Endothelial cell of umbilical vein (primary cell): ENCODE measurements around the gene PSKH1. TPM values are rescaled to one million over a fixed set of nuclear protein-coding genes. Genes with fewer than 3 reads are reported as not detected.
A peak's percentile ranks its signal among the peaks of the same experiment; 100 is the strongest.

Experiments used
- BruUV-seq: library from RNA; stranded (reverse); fragments of 400-500 nt; replicated peaks from 2 replicates; lab custom pipeline; 2021; lab: Mats Ljungman, UMichigan
- CTCF ChIA-PET: fragments of 300-600, 350-600 bp; sonication (Branson Sonifier 250); formaldehyde crosslinking; loops from one replicate; lab custom pipeline; 2021; ENCODE audit warnings: antibody characterized with exemption, inconsistent platforms; lab: Charles Lee
- POLR2A ChIA-PET: fragments of 300-600, 350-600 bp; sonication (Branson Sonifier 250); formaldehyde crosslinking; loops from one replicate; lab custom pipeline; 2021; ENCODE audit warnings: antibody characterized with exemption, inconsistent platforms; lab: Charles Lee
- DNase-seq: peaks from one replicate; pipeline ENCODE4 v3.0.0-alpha.2; 2011; ENCODE audit warnings: low read depth, low spot score
- FAIRE-seq: peaks from 2 replicates; lab custom pipeline; 2011; peaks lifted over from hg19 to GRCh38; lab: Jason Lieb, UNC
- H2AFZ ChIP-seq: 2 replicates; pipeline ENCODE4 v1.6.0; 2012; ENCODE audit warnings: low read depth, low read length, control low read depth, inconsistent platforms
- H3K27ac ChIP-seq: 2 replicates; pipeline ENCODE4 v1.5.1; 2011; ENCODE audit warnings: low read depth, mild to moderate bottlenecking, control low read depth, low read length, moderate library complexity; ENCODE audit not compliant: insufficient read depth
- H3K27me3 ChIP-seq, 2 experiments: 2 replicates each; pipeline versions ENCODE4 v1.6.0 to v1.6.1; 2011; ENCODE audit warnings: low read length in 2 of 2, mixed read lengths in 1 of 2; ENCODE audit not compliant: control insufficient read depth in 2 of 2, insufficient read depth in 2 of 2
- H3K36me3 ChIP-seq, 2 experiments: 2 replicates in 1 of 2; 3 replicates in 1 of 2; pipeline ENCODE4 v1.5.1; 2011; ENCODE audit warnings: low read length in 2 of 2, mild to moderate bottlenecking in 1 of 2, moderate library complexity in 1 of 2; ENCODE audit not compliant: control insufficient read depth in 2 of 2, insufficient read depth in 2 of 2; ENCODE audit errors: extremely low read depth in 1 of 2
- H3K4me1 ChIP-seq: 3 replicates; pipeline ENCODE4 v1.5.1; 2011; ENCODE audit warnings: mild to moderate bottlenecking, low read length; ENCODE audit not compliant: control insufficient read depth, insufficient read depth; ENCODE audit errors: extremely low read depth
- H3K4me2 ChIP-seq: 2 replicates; pipeline ENCODE4 v1.6.1; 2011; ENCODE audit warnings: low read length, control low read depth, mixed read lengths; ENCODE audit not compliant: insufficient read depth
- H3K4me3 ChIP-seq, 3 experiments: fragments of 200-600 bp in 1 of 3; sonication (generic), shearing (Covaris generic) in 1 of 3; replicated peaks in 1 of 3; 2 replicates each; pipeline ENCODE4 v1.5.1; 2011 to 2016; ENCODE audit warnings: control low read depth in 3 of 3, low read length in 3 of 3, mild to moderate bottlenecking in 2 of 3, inconsistent platforms in 1 of 3, low read depth in 1 of 3, moderate library complexity in 1 of 3; ENCODE audit not compliant: insufficient read depth in 1 of 3
- H3K79me2 ChIP-seq: 2 replicates; pipeline ENCODE4 v1.6.0; 2012; ENCODE audit warnings: low read length, inconsistent platforms; ENCODE audit not compliant: control insufficient read depth, insufficient read depth
- H3K9ac ChIP-seq: replicated peaks from 2 replicates; pipeline ENCODE3; 2011; ENCODE audit warnings: low read length, control low read depth; ENCODE audit not compliant: insufficient read depth; ENCODE audit errors: extremely low read depth
- H3K9me1 ChIP-seq: replicated peaks from 3 replicates; pipeline ENCODE4 v1.6.0; 2011; ENCODE audit warnings: mild to moderate bottlenecking, low read length; ENCODE audit not compliant: control insufficient read depth, insufficient read depth; ENCODE audit errors: extremely low read depth
- H3K9me3 ChIP-seq: replicated peaks from 2 replicates; pipeline ENCODE4 v1.5.1; 2012; ENCODE audit warnings: low read length, inconsistent platforms; ENCODE audit not compliant: control insufficient read depth, insufficient read depth
- H4K20me1 ChIP-seq: replicated peaks from 2 replicates; pipeline ENCODE3; 2011; ENCODE audit warnings: mild to moderate bottlenecking, low read length; ENCODE audit not compliant: control insufficient read depth, insufficient read depth; ENCODE audit errors: extremely low read depth
- EZH2 ChIP-seq: IDR thresholded peaks from 2 replicates; pipeline ENCODE4 v1.6.1; 2012; ENCODE audit warnings: borderline replicate concordance, low read depth, mild to moderate bottlenecking, moderate library complexity, low read length, inconsistent platforms; ENCODE audit not compliant: severe bottlenecking
- FOS ChIP-seq: IDR thresholded peaks from 2 replicates; pipeline ENCODE4 v1.6.1; 2011; ENCODE audit warnings: mild to moderate bottlenecking, low read length, moderate library complexity, borderline replicate concordance; ENCODE audit not compliant: insufficient read depth
- GATA2 ChIP-seq: IDR thresholded peaks from 2 replicates; pipeline ENCODE4 v1.7.0; 2011; ENCODE audit warnings: low read depth, mild to moderate bottlenecking, moderate library complexity, mixed read lengths, low read length; ENCODE audit not compliant: insufficient read length, insufficient read depth
- POLR2A ChIP-seq: IDR thresholded peaks from 2 replicates; pipeline ENCODE4 v1.6.1; 2012; ENCODE audit warnings: low read depth, mild to moderate bottlenecking, control low read depth, low read length
- POLR2AphosphoS5 ChIP-seq: IDR thresholded peaks from 2 replicates; pipeline ENCODE4 v1.6.1; 2012; ENCODE audit warnings: low read depth, mild to moderate bottlenecking, control low read depth, low read length, moderate library complexity; ENCODE audit not compliant: insufficient read depth
- dilution Hi-C: fragments of 300-500 bp; cut with MboI; formaldehyde crosslinking; loops from one replicate; pipeline ENCODE4 v1.15.0; 2019; ENCODE audit warnings: low sequenced_read_pairs; ENCODE audit not compliant: extremely low pct_ligation_motif_present
- intact Hi-C: fragments of 100-400 bp; cut with micrococcal nuclease; formaldehyde crosslinking; loops from one replicate; pipeline ENCODE4 v1.10.0; 2022
- polyA plus RNA-seq, 4 experiments: library from polyadenylated mRNA; depleted of rRNA in 3 of 4; stranded (reverse) in 3 of 4; unstranded in 1 of 4; fragments of >200 nt; gene quantifications; 2 replicates each; pipeline versions ENCODE4 v1.2.1 to v1.2.3, GENCODE V29; 2011 to 2012; ENCODE audit warnings: missing spikeins in 1 of 4
- total RNA-seq: library from RNA; stranded (reverse); gene quantifications from 2 replicates; pipeline ENCODE4 v1.2.3, GENCODE V29; 2021
- TF ChIP-seq, protein P1 (sequence below): IDR thresholded peaks from 2 replicates; pipeline ENCODE4 v1.6.1; 2011; ENCODE audit not compliant: insufficient read depth, insufficient read length
- TF ChIP-seq, protein P2 (sequence below), 2 donors: IDR thresholded peaks; 1 replicate in 1 of 2; 2 replicates in 1 of 2; pipeline ENCODE4 v1.5.1; 2011; ENCODE audit warnings: low read length in 2 of 2, mild to moderate bottlenecking in 2 of 2, moderate library complexity in 2 of 2, control low read depth in 1 of 2, inconsistent platforms in 1 of 2, low read depth in 1 of 2; ENCODE audit not compliant: insufficient read depth in 1 of 2; ENCODE audit errors: extremely low read depth in 1 of 2

Gene PSKH1
- total and polyA plus RNA-seq, 2 donors (not counting 3 experiments of a cell fraction or from before 2014, with no cell fraction given), result 25.9 to 42.6 TPM

DNA sequence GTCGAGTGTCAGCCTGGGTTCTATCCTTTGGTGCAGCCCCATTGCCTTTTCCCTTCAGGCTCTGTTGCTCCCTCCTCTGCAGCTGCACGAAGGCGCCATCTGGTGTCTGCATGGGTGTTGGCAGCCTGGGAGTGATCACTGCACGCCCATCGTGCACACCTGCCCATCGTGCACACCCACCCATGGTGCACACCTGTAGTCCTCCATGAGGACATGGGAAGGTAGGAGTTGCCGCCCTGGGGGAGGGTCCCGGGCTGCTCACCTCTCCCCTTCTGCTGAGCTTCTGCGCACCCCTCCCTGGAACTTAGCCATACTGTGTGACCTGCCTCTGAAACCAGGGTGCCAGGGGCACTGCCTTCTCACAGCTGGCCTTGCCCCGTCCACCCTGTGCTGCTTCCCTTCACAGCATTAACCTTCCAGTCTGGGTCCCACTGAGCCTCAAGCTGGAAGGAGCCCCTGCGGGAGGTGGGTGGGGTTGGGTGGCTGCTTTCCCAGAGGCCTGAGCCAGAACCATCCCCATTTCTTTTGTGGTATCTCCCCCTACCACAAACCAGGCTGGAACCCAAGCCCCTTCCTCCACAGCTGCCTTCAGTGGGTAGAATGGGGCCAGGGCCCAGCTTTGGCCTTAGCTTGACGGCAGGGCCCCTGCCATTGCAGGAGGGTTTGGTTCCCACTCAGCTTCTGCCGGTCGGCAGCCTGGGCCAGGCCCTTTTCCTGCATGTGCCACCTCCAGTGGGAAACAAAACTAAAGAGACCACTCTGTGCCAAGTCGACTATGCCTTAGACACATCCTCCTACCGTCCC, 35.7 kb downstream of the PSKH1 start:
- CTCF ChIA-PET, result interaction anchor here (0.8 to 6.1 kb wide), 10 partner anchors 14 to 408 kb away, joined by 3 to 106 read pairs (median 5); partner anchors contain the start of genes EDC4 and NRN1L
- intact Hi-C loops (loop anchor here (1.0 to 10.0 kb wide), 6 partner anchors 45 to 404 kb away; partner anchors contain the start of gene RIPOR1), dilution Hi-C loops (no loop called here)
- H3K9me1 ChIP-seq, result no peaks in the 10 kb centered on the region
- no peaks in the 10 kb centered on the region for H4K20me1 ChIP-seq
- H3K4me3 ChIP-seq, result no peak overlapping the region
- peak; percentile 92 for FAIRE-seq
- H3K27me3 ChIP-seq, result no peaks in the 10 kb centered on the region
- no peak overlapping the region for H3K9ac ChIP-seq
- no peaks in the 10 kb centered on the region for H3K9me3 ChIP-seq
- H3K36me3 ChIP-seq, result peaks cover 0 to 12% of the 10 kb centered on the region in 2 experiments
- no peak overlapping the region for H3K27ac ChIP-seq
- no peak for TF ChIP-seq POLR2A
- no peak for TF ChIP-seq POLR2AphosphoS5
- TF ChIP-seq, protein P1, sequence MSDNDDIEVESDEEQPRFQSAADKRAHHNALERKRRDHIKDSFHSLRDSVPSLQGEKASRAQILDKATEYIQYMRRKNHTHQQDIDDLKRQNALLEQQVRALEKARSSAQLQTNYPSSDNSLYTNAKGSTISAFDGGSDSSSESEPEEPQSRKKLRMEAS, result no peak
- TF ChIP-seq FOS, result no peak
- TF ChIP-seq, protein P2, sequence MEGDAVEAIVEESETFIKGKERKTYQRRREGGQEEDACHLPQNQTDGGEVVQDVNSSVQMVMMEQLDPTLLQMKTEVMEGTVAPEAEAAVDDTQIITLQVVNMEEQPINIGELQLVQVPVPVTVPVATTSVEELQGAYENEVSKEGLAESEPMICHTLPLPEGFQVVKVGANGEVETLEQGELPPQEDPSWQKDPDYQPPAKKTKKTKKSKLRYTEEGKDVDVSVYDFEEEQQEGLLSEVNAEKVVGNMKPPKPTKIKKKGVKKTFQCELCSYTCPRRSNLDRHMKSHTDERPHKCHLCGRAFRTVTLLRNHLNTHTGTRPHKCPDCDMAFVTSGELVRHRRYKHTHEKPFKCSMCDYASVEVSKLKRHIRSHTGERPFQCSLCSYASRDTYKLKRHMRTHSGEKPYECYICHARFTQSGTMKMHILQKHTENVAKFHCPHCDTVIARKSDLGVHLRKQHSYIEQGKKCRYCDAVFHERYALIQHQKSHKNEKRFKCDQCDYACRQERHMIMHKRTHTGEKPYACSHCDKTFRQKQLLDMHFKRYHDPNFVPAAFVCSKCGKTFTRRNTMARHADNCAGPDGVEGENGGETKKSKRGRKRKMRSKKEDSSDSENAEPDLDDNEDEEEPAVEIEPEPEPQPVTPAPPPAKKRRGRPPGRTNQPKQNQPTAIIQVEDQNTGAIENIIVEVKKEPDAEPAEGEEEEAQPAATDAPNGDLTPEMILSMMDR (IDR thresholded peaks at IDR 0.05; ENCODE audit: extremely low read depth in 1 of 2, insufficient read depth in 1 of 2, low read depth in 1 of 2, low read length in 2 of 2), result peak; percentile 87 to 93
- TF ChIP-seq EZH2, result no peak
- no peak for TF ChIP-seq GATA2
- H2AFZ ChIP-seq, result no peak overlapping the region
- BruUV-seq, result no TSS peak
- no peaks in the 10 kb centered on the region for H3K79me2 ChIP-seq
- POLR2A ChIA-PET, result no interaction called here
- H3K4me2 ChIP-seq, result no peak overlapping the region
- H3K4me1 ChIP-seq, result peaks cover 10% of the 10 kb centered on the region
- DNase-seq, result peak; percentile 50
